HUDEP-2 (cell line): ENCODE measurements around the gene CNGB1.
A peak's percentile ranks its signal among the peaks of the same experiment; 100 is the strongest.

ENCODE experiments used
- DNase-seq, 76 experiments: peaks; one replicate each; lab custom pipeline; 2025; ENCODE audit not compliant: unreplicated experiment in 76 of 76; lab: John Stamatoyannopoulos, UW

Gene CNGB1

GRCh38 chr16:57997528-57998265, 26.8 kb upstream of the CNGB1 start:
- no peak for DNase-seq

GRCh38 chr16:57997176-57997527, 26.2 kb upstream of the CNGB1 start:
- no peak for DNase-seq

DNA sequence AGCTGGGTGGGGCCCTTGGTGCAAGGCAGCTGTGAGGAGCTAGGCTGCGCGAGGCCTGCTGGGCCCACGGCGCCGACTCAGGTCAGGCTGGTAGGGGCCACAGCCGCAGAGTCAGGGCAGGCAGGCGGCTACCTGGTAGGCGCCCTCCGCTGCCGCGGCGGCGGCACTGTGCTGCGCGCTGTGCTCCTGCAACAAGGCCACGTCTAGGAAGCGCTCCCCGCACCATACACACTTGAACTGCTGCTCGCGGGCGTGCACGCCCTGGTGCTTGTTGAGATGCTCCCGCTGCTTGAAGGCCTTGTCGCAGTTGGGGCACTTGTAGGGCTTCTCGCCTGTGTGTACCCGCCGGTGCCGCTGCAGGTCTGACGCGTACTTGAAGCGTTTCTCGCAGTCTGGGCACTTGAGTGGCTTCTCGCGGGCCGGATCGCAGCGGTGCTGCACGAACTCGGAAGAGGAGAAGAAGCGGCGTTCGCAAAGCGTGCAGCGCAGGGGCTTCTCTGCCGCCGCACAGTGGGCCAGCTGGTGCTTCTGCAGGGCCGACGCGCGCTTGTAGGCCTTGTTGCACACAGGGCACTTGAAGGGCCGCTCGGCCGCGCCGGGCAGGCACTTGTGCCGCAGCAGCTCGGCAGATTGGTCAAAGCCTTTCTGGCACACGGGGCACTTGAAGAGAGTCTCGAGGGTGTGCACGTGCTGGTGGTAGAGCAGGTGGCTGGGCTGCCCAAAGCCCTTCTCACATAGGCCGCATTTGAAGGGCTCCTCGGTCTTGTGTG, 25.7 kb upstream of the CNGB1 start:
- no peak for DNase-seq

GRCh38 chr16:57995721-57996405, 24.9 kb upstream of the CNGB1 start:
- DNase-seq: no peak

GRCh38 chr16:57994778-57995177, 23.9 kb upstream of the CNGB1 start:
- peak in 64 of 76 experiments; percentile 8 to 74 (median 52) for DNase-seq

DNA sequence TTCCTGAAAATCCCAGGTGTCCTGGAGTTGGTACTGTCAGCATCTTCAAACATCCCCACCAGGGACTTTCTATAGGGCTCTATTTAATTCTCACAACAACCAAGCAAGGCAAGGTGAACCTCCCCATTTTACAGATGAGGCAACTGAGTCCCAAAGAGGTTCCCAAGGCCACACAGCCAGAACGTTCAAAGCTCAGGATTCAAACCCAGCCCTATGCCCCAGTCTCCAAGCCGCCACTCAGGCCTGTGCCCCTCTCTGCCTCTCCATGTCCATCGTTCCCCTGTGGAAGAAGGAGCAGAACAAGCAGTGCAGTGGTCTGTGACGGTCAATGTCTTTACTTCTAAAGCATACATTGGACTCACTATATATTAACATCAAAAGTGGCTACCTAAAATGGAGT, 23.4 kb upstream of the CNGB1 start:
- DNase-seq: no peak

GRCh38 chr16:57993897-57994296, 23.0 kb upstream of the CNGB1 start:
- DNase-seq: no peak

GRCh38 chr16:57993438-57993837, 22.5 kb upstream of the CNGB1 start:
- DNase-seq: no peak

DNA sequence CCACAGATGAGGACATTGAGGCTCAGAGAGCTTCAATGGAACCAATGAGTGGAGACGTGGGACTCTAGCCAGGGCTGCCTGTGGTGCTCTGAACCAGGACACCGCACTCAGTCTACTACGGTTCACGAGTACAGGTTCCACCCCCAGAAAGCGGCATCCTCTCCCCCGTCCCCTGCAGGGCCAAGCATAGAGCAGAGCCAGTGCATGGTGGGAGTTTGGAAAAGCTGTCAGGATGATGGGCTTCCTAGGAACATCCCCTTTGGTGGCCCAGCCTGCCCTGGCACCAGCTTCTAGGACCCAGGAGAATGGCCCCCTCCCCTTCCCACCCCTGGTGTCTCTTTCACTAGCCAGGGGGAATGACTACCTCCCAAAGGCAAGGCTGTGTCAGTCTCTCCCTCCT, 21.2 kb upstream of the CNGB1 start:
- DNase-seq: no peak

DNA sequence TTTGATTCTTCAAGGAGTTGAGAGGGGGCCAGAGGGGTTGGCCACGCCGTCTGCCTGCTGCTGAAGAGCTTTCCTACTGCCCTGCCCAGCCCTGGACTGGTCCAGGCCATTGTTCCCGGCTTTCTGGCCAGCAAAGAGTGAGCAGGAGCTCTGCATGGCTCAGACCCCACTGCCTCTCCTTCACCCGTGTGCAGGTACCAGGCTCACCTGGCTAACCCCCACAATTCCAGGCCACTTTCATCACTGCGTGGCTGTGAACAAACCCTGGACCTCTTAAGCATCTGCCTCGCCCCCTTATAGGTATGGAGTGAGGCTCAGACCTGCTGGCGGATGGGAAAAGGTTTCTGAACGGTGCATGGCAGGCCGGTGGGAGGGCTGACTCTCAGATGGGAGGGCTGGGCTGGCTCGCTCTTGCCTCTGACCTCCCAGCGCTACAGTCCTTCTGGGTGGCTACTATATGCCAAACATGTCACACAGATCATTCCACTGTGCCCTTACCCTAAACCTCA, 20.7 kb upstream of the CNGB1 start:
- no peak for DNase-seq

DNA sequence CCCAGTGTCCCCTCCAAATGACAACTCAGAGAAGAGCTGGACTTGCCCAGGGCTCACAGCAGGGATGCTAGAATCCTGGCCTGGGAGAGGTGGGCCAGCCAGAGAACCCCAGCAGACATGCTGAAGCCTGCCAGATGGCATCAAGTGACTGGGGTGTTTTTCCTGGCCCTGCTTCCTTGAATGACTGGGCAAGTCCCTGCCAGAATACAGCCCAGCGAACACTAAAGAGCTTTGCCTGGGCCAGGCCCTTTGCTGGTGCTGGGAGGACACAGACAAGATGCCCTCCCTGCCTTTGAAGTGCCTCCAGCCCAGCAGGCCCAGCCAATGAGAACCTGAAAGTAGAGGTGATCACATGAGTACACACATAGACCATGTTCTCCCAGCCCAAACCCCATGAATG, 18.0 kb upstream of the CNGB1 start:
- DNase-seq: no peak

- DNase-seq: no peak
Observed at GRCh38 chr16:57987441-57988177, 16.7 kb upstream of the CNGB1 start.

DNA sequence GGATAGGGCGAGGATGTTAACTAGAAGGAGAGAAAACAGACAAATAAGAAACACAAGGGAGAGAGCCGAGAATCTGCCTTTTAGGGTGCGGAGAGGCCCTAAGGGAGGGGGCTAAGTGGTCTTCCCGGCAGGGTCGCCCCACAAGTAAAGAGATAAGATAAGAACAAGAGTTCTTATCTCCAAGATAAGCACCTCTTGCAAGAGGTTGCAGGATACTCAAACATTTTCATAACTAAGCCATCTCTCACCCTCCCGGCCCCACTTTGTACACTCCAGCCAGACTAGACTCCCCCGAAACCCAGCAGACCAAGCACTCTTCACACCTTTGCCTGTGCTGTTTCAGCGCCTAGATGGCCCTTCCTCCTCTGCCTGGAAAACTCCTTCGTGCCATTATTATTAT, 15.3 kb upstream of the CNGB1 start:
- DNase-seq: no peak

DNA sequence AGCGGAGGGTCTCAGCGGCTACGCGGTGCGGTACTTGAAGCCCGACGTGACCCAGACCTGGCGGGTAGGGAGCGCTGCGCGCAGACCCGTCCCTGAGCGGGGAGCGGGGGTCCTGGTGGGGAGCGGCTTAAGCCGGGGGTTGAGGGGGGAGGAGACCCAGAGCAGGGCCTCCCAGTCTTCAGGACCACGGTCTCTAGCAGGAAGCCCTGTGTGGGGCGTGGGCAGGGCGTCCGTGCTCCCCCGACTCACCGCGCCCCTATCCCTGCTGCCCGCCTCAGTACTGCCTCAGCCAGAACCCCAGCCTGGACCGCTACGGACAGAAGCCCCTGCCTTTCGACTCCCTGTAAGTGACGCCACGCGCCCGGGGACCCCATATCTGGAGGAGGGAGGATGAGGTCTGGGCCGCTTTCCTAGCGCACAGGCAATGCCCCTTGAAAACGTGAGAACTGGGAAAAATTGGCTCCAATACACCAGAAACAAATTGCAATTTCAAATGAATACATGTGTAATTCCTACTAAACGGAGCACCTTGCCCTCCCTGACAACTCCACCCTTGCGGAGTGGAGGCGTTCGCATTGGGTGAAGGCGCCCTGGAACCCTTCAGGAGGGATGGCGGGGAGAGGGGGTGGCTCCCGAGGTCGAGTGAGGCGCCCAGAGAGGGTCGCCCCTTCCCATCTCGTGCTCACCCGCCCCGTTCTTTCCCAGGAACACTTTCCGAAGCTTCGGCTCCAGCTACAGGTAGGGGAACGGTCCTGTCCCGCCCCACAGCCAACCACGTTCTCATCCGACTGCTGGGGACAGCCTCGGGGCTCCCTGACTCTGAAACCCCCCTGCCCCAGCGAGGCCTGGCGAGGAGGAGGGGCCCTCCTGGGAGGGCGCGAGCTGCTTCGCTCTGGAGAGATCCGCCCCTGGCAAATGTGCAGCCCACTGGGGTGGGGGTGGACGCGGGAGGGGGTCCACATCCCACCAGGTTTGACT, 14.6 kb upstream of the CNGB1 start:
- no peak for DNase-seq

DNA sequence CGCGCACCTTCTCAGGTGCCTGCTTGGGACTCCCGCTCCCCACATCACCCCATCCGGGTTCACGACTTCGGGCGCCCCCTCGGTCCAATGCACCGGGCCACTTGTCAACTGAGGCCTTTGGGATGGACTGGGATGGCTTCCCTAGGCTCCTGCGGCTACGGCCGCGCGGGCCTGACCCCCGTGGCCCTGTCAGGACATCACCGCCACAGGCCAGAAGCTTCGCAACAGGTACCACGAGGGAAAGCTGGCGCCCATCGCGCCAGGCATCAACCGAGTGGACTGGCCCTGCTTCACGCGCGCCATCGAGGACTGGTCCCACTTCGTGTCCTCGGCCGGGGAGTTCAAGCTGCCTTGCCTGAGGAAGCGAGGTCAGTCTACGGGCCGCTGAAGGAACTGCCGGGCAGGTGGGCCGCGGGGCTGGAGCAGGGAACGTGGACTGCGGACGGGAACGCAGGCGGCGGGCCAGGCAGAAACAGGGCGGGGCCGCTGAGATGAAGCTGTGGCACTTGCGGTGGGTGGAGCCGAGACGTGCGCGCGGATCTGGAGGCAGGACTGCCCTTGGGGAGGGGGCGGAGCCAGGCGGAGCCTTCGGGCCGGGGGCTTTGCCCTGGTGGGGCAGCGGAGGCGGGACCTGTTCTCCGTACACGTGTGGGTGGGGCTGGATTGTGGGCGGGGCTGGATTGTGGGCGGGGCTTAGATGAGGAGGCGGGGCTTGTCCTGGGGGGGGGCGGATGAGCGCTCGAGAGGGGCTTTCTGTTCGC, 13.7 kb upstream of the CNGB1 start:
- peak in 73 of 76 experiments; percentile 24 to 89 (median 73) for DNase-seq

GRCh38 chr16:57982385-57982784, 11.5 kb upstream of the CNGB1 start:
- no peak for DNase-seq

DNA sequence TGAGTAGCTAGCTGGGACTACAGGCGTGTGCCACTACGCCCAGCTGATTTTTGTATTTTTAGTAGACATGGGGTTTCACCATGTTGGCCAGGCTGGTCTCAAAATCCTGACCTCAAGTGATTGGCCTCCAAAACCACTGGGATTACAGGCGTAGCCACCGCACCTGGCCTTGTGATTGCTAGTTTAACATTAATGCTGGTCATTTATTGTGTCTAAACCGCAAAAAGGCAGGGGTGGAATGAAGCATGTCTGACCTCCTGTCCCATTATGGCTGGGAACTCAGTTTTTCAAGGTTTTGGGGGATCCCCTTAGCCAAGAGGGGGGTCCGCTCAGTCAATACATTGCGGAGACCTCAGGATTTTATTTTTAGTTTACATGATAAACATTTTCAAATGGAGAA, 10.7 kb upstream of the CNGB1 start:
- no peak for DNase-seq

DNA sequence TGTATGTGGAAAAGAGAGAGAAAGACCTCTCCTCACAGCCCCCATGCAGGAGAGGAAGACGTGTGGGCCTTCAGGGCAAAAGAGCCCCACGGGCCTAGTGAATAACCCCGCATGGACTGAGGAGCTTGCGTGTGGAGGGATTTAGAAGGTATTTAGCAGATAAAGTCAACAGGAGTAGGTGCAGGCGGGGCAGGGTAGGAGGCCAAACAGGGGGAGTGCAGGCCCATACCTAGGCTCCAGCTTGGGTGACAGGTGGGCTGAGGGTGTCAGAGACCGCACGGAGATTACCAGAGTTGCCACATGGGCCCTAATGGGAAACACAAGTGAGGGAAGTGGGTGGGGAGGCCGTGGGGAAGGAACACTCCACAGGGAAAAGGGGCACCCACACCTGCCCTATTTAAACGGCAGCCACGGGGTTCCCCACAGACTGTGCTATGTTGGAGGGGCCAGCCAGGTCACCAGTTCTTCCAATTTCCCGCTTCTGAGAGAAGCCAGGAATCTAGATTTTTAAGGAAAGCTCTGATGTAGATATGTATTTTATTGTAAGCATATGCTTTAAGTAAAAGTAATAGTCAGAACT, 8.2 kb upstream of the CNGB1 start:
- no peak for DNase-seq

- peak in 4 of 76 experiments; percentile 3 to 26 (median 10) for DNase-seq
Observed at GRCh38 chr16:57978070-57978465, 7.1 kb upstream of the CNGB1 start.
